ENCODE measurements around the gene DTWD2.

DTWD2 gene

GRCh38 chr5:118793652-118794051 lies 194.7 kb downstream of the DTWD2 start:
- Histone ChIP-seq H3K27me3 (no peaks in the 10 kb centered on the region), H3K9me3 (no peaks in the 10 kb centered on the region), H3K4me3 (ENCODE audit: low read depth, low read length) (no peak overlapping the region), H3K4me1 (peaks cover 9% of the 10 kb centered on the region; the same call in 1 of the 2 replicates), H3K36me3 (no peaks in the 10 kb centered on the region)
- TF ChIP-seq CTCF (IDR thresholded peaks at IDR 0.05; ENCODE audit: low read depth, low read length): no peak
- DNase-seq: no peak

- peak; percentile 54 for DNase-seq
- Histone ChIP-seq H3K4me1 (peaks cover 9% of the 10 kb centered on the region; the same call in 1 of the 2 replicates), H3K36me3 (no peaks in the 10 kb centered on the region), H3K4me3 (ENCODE audit: low read depth, low read length) (no peak overlapping the region), H3K9me3 (no peaks in the 10 kb centered on the region), H3K27me3 (no peaks in the 10 kb centered on the region)
- no peak for TF ChIP-seq CTCF (IDR thresholded peaks at IDR 0.05; ENCODE audit: low read depth, low read length)
These were observed 195.3 kb downstream of the DTWD2 start for GRCh38 chr5:118793091-118793490.

GRCh38 chr5:118791926-118792734 lies 196.2 kb downstream of the DTWD2 start:
- peaks cover 9% of the 10 kb centered on the region; the same call in 1 of the 2 replicates for H3K4me1 ChIP-seq
- TF ChIP-seq CTCF (IDR thresholded peaks at IDR 0.05; ENCODE audit: low read depth, low read length): peak; percentile 84
- no peaks in the 10 kb centered on the region for H3K36me3 ChIP-seq
- peak; percentile 28 for DNase-seq
- H3K27me3 ChIP-seq: no peaks in the 10 kb centered on the region
- no peak overlapping the region for H3K4me3 ChIP-seq (ENCODE audit: low read depth, low read length)
- H3K9me3 ChIP-seq: no peaks in the 10 kb centered on the region

- TF ChIP-seq CTCF (IDR thresholded peaks at IDR 0.05; ENCODE audit: low read depth, low read length): no peak
These were observed 199.0 kb downstream of the DTWD2 start for GRCh38 chr5:118789366-118789765.

GRCh38 chr5:118788351-118788750 lies 200.0 kb downstream of the DTWD2 start:
- H3K36me3 ChIP-seq: no peaks in the 10 kb centered on the region
- peaks cover 9% of the 10 kb centered on the region; the same call in 1 of the 2 replicates for H3K4me1 ChIP-seq
- DNase-seq: no peak
- no peak for TF ChIP-seq CTCF (IDR thresholded peaks at IDR 0.05; ENCODE audit: low read depth, low read length)
- no peaks in the 10 kb centered on the region for H3K9me3 ChIP-seq
- no peaks in the 10 kb centered on the region for H3K27me3 ChIP-seq
- H3K4me3 ChIP-seq (ENCODE audit: low read depth, low read length): no peak overlapping the region

More at GRCh38 chr5:118789366-118789765, 199.0 kb downstream of the DTWD2 start:
- no peaks in the 10 kb centered on the region for H3K9me3 ChIP-seq
- DNase-seq: no peak
- H3K27me3 ChIP-seq: no peaks in the 10 kb centered on the region
- no peak overlapping the region for H3K4me3 ChIP-seq (ENCODE audit: low read depth, low read length)
- H3K4me1 ChIP-seq: peaks cover 9% of the 10 kb centered on the region; the same call in 1 of the 2 replicates
- no peaks in the 10 kb centered on the region for H3K36me3 ChIP-seq

All from BE2C (cell line).